Measurements from ENCODE around the gene GATAD2B.
"Not testable (repeated sequence)": the region's sequence is repeated elsewhere in the genome, so short reads cannot be mapped to it uniquely, and the experiment has no call there.

GATAD2B gene

DNA sequence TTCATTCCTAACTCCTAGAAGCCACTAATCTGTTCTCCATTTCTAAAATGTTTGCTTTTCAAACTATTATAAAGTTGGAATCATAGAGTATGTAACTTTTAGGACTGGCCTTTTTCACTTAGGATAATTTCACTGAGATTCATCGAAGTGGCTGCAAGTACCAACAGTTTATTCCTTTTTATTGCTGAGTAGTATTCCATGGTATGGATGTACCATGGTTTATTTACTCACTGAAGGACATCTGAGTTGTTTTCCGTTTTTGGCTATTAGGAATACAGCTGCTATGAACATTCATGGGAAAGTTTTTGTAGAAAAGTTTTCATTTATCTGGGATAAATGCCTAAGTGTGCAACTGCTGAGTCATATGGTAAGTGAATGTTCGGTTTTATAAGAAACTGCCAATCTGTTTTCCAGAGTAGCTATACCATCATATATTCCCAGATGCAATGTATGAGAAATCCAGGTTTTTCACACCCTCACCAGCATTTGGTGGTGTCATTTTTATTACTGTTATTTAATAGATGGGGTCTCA is 81.2 kb downstream of the GATAD2B start:
- Histone ChIP-seq H3K4me3 (ENCODE audit: low read length) (no peak overlapping the region), H3K36me3 (ENCODE audit: control insufficient read depth, insufficient read depth, low read length) (no peaks in the 10 kb centered on the region), H3K27me3 (ENCODE audit: control insufficient read depth, insufficient read depth, low read length) (no peaks in the 10 kb centered on the region)

DNA sequence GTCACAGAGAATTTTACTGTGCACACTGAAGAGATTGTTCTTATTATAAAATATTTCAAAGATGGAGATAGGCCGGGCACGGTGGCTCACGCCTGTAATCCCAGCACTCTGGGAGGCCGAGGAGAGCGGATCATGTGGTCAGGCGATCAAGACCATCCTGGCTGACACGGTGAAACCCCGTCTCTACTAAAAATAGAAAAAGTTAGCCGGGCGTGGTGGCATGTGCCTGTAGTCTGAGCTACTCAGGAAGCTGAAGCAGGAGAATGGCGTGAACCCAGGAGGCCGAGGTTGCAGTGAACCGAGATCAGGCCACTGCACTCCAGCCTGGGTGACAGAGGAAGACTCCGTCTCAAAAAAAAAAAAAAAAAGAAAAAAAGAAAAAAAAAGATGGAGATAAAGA is 82.0 kb downstream of the GATAD2B start:
- H3K4me3 ChIP-seq (ENCODE audit: low read length), result not testable (repeated sequence)

More for the DNA sequence above, 81.2 kb downstream of the GATAD2B start:
- Histone ChIP-seq H3K9me3 (ENCODE audit: control insufficient read depth, low read length) (no peaks in the 10 kb centered on the region), H3K4me1 (ENCODE audit: control insufficient read depth, insufficient read depth, low read length) (no peaks in the 10 kb centered on the region), H3K9ac (ENCODE audit: low read length) (no peak overlapping the region)

DNA sequence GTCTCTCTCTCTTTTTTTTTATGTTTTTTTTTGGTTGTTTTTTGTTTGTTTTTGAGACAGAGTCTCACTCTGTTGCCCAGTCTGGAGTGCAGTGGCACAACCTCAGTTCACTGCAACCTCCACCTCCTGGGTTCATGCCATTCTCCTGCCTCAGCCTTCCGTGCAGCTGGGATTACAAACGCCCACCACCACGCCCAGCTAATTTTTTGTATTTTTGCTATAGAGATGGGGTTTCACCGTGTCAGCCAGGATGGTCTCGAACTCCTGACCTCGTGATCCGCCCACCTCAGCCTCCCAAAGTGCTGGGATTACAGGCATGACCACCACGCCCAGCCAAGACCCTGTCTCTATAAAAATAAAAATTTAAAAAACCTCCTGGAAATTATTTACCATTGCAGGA is 88.8 kb downstream of the GATAD2B start:
- not testable (repeated sequence) for H3K9me3 ChIP-seq (ENCODE audit: control insufficient read depth, low read length); H3K4me3 ChIP-seq (ENCODE audit: low read length); H3K9ac ChIP-seq (ENCODE audit: low read length); H3K27me3 ChIP-seq (ENCODE audit: control insufficient read depth, insufficient read depth, low read length); H3K36me3 ChIP-seq (ENCODE audit: control insufficient read depth, insufficient read depth, low read length); H3K4me1 ChIP-seq (ENCODE audit: control insufficient read depth, insufficient read depth, low read length)

More for the DNA sequence above, 82.0 kb downstream of the GATAD2B start:
- not testable (repeated sequence) for H3K9me3 ChIP-seq (ENCODE audit: control insufficient read depth, low read length); H3K27me3 ChIP-seq (ENCODE audit: control insufficient read depth, insufficient read depth, low read length); H3K9ac ChIP-seq (ENCODE audit: low read length); H3K4me1 ChIP-seq (ENCODE audit: control insufficient read depth, insufficient read depth, low read length); H3K36me3 ChIP-seq (ENCODE audit: control insufficient read depth, insufficient read depth, low read length)

DNA sequence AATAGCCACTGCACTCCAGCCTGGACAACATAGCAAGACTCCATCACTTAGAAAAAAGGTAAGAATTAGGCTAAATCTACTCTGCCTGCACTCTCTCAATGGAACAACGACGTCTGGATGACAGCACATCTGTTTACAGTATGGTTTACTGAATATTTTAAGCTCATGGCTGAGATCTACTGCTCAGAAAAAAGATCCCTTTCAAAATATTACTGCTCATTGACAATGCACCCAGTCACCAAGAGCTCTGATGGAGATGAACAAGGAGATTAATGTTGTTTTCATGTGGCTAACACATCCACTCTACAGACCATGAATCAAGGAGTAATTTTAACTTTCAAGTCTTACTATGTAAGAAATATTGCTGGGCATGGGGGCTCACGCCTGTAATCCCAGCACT is 89.6 kb downstream of the GATAD2B start:
- Histone ChIP-seq H3K36me3 (ENCODE audit: control insufficient read depth, insufficient read depth, low read length) (no peaks in the 10 kb centered on the region), H3K9me3 (ENCODE audit: control insufficient read depth, low read length) (no peaks in the 10 kb centered on the region), H3K27me3 (ENCODE audit: control insufficient read depth, insufficient read depth, low read length) (no peaks in the 10 kb centered on the region), H3K9ac (ENCODE audit: low read length) (no peak overlapping the region), H3K4me3 (ENCODE audit: low read length) (no peak overlapping the region), H3K4me1 (ENCODE audit: control insufficient read depth, insufficient read depth, low read length) (no peaks in the 10 kb centered on the region)

DNA sequence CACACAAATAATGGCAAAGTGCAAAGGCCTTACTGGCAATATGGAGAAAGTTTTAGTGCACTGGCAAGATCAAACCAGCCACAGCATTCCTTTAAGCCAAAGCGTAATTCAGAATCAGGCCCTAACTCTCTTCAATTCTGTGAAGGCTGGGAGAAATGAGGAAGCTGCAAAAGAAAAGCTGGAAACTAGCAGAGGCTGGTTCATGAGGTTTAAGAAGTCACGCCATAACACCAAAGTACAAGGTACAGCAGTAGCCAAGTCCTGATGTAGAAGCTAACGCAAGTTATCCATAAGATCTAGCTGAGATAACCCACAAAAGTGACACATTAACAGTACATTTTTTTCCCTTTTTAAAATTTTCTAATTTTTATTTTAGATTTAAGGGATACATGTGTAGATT is 90.5 kb downstream of the GATAD2B start:
- H3K27me3 ChIP-seq (ENCODE audit: control insufficient read depth, insufficient read depth, low read length), result no peaks in the 10 kb centered on the region
- H3K4me3 ChIP-seq (ENCODE audit: low read length), result no peak overlapping the region
- no peaks in the 10 kb centered on the region for H3K9me3 ChIP-seq (ENCODE audit: control insufficient read depth, low read length)
- peaks cover 4% of the 10 kb centered on the region for H3K36me3 ChIP-seq (ENCODE audit: control insufficient read depth, insufficient read depth, low read length)
- H3K4me1 ChIP-seq (ENCODE audit: control insufficient read depth, insufficient read depth, low read length), result no peaks in the 10 kb centered on the region
- H3K9ac ChIP-seq (ENCODE audit: low read length), result no peak overlapping the region

DNA sequence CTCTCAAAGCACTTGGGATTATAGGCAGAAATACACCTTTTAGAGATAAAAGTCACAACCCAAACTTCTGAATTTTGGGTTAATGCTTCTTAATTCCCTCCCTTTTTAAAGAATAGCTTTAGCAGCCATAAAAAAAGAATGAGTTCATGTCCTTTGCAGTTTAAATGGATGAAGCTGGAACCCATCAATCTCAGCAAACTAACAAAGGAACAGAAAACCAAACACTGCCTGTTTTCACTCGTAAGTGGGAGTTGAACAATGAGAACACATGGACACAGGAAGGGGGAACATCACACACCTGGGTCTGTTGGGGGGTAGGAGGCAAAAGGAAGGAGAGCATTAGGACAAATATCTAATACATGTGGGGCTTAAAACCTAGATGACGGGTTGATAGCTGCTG is 91.7 kb downstream of the GATAD2B start:
- Histone ChIP-seq H3K4me1 (ENCODE audit: control insufficient read depth, insufficient read depth, low read length) (no peaks in the 10 kb centered on the region), H3K27me3 (ENCODE audit: control insufficient read depth, insufficient read depth, low read length) (no peaks in the 10 kb centered on the region), H3K9me3 (ENCODE audit: control insufficient read depth, low read length) (no peaks in the 10 kb centered on the region), H3K4me3 (ENCODE audit: low read length) (no peak overlapping the region), H3K9ac (ENCODE audit: low read length) (no peak overlapping the region), H3K36me3 (ENCODE audit: control insufficient read depth, insufficient read depth, low read length) (peaks cover 4% of the 10 kb centered on the region)

DNA sequence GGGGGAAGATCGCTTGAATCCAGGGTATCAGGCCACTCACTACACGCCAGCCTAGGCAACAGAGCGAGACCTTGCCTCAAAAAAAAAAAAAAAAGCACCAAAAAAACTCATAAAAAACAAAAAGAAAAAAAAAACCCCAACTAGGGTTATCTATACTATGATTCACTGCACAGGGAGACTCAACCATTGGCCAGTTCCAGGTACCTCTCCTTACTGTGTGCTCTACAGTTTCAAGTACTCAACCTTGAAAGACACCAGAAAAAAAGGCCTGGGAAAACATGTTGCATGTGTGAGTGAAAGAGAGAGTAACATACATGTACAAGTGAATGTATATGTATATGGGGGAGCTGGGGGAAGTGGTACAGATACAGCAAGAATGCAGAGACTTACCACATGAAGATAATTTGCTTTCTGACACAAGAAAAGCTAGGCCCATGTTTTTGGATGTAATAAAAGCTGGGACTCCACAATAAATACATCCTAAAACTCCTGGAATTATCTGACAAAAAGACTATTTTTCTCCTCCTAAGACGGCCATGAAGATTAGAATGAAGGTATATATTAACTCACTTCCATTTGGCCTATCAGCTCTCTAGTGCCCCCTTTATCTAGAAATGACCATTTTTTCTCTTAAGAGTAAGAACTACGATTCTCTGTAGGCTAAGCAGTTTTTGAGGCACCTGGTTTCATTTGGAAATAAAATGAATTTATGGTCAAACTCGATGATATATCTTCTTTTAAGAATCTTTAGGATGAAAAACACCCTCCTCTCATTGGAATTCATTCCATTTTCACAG is 95.4 kb downstream of the GATAD2B start:
- peaks cover 4% of the 10 kb centered on the region for H3K36me3 ChIP-seq (ENCODE audit: control insufficient read depth, insufficient read depth, low read length)
- no peak overlapping the region for H3K4me3 ChIP-seq (ENCODE audit: low read length)
- H3K27me3 ChIP-seq (ENCODE audit: control insufficient read depth, insufficient read depth, low read length), result no peaks in the 10 kb centered on the region
- no peak overlapping the region for H3K9ac ChIP-seq (ENCODE audit: low read length)
- no peaks in the 10 kb centered on the region for H3K9me3 ChIP-seq (ENCODE audit: control insufficient read depth, low read length)
- H3K4me1 ChIP-seq (ENCODE audit: control insufficient read depth, insufficient read depth, low read length), result no peaks in the 10 kb centered on the region

DNA sequence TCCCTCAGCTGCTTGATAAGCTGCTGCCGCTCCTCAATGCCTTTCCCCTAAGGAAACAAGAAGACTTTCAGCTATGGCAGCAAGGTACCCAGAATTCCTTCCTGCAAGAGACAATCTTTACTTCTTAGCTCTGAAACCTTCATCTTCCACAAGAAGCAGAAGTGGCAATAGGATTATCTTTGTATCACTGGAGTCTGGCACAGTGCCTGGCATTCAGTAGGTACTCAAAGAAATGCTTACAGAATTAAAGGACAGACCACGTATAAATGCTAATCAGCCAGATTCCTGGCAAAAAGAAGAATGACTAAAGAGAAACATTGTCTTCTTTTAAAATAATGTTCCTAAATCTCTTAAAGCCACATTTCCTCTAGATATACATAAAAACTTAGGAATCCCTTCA is 103.9 kb downstream of the GATAD2B start:
- Histone ChIP-seq H3K4me3 (ENCODE audit: low read length) (no peak overlapping the region), H3K9me3 (ENCODE audit: control insufficient read depth, low read length) (no peaks in the 10 kb centered on the region), H3K4me1 (ENCODE audit: control insufficient read depth, insufficient read depth, low read length) (no peaks in the 10 kb centered on the region), H3K27me3 (ENCODE audit: control insufficient read depth, insufficient read depth, low read length) (no peaks in the 10 kb centered on the region), H3K36me3 (ENCODE audit: control insufficient read depth, insufficient read depth, low read length) (peaks cover 10% of the 10 kb centered on the region), H3K9ac (ENCODE audit: low read length) (no peak overlapping the region)

DNA sequence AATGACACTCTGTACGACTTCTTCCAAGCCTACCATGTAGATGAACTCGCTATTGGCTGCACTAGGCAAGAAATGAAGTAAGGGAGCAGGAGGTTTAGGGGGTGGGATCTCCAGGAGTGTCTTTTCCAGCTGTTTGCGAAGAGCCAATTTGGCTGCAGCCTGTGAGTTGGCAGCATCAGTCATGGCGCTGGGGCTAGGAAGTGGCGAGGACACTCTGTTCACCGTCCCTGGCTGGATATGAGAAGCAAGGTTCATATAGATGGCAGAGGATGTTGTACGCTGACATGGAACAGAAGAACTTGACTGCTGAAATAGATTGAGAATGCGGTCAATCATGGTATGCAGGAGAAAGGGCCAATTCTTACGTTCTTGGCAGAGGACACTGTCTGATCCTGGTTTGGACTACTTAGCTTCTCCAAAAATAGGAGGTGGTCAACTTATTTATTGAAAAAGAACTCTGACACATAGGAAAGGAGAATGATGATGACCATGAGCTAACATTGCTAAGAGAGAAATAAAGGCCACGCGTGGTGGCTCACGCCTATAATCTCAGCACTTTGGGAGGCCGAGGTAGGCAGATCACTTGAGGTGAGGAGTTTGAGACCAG is 106.4 kb downstream of the GATAD2B start:
- H3K9me3 ChIP-seq (ENCODE audit: control insufficient read depth, low read length), result no peaks in the 10 kb centered on the region
- H3K4me1 ChIP-seq (ENCODE audit: control insufficient read depth, insufficient read depth, low read length), result no peaks in the 10 kb centered on the region
- no peak overlapping the region for H3K4me3 ChIP-seq (ENCODE audit: low read length)
- H3K9ac ChIP-seq (ENCODE audit: low read length), result no peak overlapping the region
- peaks cover 20% of the 10 kb centered on the region for H3K36me3 ChIP-seq (ENCODE audit: control insufficient read depth, insufficient read depth, low read length)
- H3K27me3 ChIP-seq (ENCODE audit: control insufficient read depth, insufficient read depth, low read length), result no peaks in the 10 kb centered on the region

DNA sequence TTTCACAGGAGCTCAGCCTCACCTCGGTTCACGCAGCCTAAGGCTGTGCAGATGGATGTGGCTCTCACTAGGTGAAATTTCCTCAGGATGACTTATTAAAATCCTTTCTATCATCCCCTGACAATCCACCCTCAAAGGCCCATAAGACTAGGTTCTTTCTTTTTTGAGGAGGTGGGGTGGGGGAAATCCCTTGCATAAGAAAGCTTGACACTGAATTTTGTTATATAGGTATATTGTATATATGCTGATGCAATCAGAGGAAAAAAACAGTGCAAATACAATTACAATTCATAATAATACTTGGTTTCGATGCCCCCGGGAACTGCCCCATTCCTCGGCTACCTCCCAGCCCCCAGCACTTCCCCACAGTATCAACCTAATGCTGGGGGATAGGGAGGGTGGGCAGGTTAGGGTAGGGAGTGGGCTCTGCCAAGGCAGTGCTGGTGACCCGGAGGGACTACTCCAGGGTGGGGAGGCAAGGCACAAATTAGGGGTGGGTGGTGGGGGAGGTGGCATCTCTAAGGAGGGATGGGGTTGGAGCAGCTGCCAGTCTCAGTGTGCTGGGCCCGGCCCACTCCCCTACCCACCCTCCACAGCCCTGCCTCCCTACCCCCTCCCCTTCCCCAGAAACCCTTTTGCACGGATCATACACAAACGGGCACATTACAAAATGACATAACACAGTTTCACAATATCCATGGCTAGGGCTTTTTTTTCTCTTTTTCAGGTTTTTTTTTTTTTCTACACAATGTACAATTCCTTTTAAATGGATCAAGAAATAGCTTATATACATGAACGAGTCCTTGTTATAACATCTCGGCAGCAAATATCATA is 116.7 kb downstream of the GATAD2B start:
- Histone ChIP-seq H3K36me3 (ENCODE audit: control insufficient read depth, insufficient read depth, low read length) (no peaks in the 10 kb centered on the region), H3K27me3 (ENCODE audit: control insufficient read depth, insufficient read depth, low read length) (no peaks in the 10 kb centered on the region), H3K9ac (ENCODE audit: low read length) (no peak overlapping the region), H3K9me3 (ENCODE audit: control insufficient read depth, low read length) (no peaks in the 10 kb centered on the region), H3K4me3 (ENCODE audit: low read length) (no peak overlapping the region), H3K4me1 (ENCODE audit: control insufficient read depth, insufficient read depth, low read length) (no peaks in the 10 kb centered on the region)

DNA sequence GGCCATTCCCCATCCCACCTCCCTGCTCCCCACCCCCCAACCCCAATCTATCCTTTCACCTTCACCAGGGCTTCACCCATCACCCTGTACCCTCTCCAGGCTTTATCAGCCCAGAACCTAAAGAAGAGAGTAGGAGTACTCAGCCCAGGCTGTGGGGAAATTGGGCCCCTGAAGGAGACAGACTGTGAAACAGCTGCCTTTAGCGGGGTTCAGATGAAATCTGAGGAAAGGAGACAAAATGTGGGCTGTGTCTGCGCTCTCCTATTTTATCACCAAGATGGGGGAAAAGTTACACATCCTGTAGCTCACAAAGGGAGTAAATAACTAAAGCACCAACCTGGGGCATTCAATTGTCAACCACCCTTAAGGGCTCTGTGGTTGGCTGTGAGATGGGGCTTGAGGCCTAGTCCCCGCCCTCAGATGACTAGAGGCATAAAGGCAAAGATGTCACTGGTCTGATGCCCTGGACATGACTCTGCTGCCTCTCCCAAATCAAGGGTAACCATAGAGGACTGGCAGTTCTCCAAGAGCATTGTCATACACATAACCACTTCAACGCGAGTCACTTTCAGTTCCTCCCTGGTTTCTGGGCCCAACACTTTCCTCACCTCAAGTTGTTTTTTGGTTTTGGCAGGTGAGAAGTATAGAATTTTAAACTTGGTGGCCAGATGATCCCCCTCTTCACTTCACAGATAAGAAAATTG is 117.6 kb downstream of the GATAD2B start:
- Histone ChIP-seq H3K4me3 (ENCODE audit: low read length) (no peak overlapping the region), H3K9ac (ENCODE audit: low read length) (no peak overlapping the region), H3K4me1 (ENCODE audit: control insufficient read depth, insufficient read depth, low read length) (no peaks in the 10 kb centered on the region), H3K36me3 (ENCODE audit: control insufficient read depth, insufficient read depth, low read length) (no peaks in the 10 kb centered on the region), H3K27me3 (ENCODE audit: control insufficient read depth, insufficient read depth, low read length) (no peaks in the 10 kb centered on the region), H3K9me3 (ENCODE audit: control insufficient read depth, low read length) (no peaks in the 10 kb centered on the region)

Measured in mucosa of stomach (tissue), 1 donor.